ENCODE results near the gene EML6.

GRCh38 chr2:54925022-54925421 lies 201.6 kb downstream of the EML6 start:
- TF ChIP-seq, protein P1, sequence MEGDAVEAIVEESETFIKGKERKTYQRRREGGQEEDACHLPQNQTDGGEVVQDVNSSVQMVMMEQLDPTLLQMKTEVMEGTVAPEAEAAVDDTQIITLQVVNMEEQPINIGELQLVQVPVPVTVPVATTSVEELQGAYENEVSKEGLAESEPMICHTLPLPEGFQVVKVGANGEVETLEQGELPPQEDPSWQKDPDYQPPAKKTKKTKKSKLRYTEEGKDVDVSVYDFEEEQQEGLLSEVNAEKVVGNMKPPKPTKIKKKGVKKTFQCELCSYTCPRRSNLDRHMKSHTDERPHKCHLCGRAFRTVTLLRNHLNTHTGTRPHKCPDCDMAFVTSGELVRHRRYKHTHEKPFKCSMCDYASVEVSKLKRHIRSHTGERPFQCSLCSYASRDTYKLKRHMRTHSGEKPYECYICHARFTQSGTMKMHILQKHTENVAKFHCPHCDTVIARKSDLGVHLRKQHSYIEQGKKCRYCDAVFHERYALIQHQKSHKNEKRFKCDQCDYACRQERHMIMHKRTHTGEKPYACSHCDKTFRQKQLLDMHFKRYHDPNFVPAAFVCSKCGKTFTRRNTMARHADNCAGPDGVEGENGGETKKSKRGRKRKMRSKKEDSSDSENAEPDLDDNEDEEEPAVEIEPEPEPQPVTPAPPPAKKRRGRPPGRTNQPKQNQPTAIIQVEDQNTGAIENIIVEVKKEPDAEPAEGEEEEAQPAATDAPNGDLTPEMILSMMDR (IDR thresholded peaks at IDR 0.05) = no peak
- TF ChIP-seq POLR2A (IDR thresholded peaks at IDR 0.05) = no peak

All from Peyer's patch (tissue), 4 donors.